Natural killer cell (primary cell): ENCODE results near the gene MYL12A. TPM values are rescaled to one million over a fixed set of nuclear protein-coding genes. Genes with fewer than 3 reads are reported as not detected.

Experiments used
- ATAC-seq, 3 donors: fragments of 150-1000 bp in 2 of 3; fragments of 200-7000 bp in 1 of 3; cut with Tn5 transposase; 1 replicate in 1 of 3; 2 replicates in 2 of 3; pipeline ENCODE4 v1.10.0; 2021; ENCODE audit warnings: mild to moderate bottlenecking in 2 of 3, moderate library complexity in 2 of 3
- DNase-seq, 2 donors: peaks; one replicate each; pipeline versions ENCODE4 v3.0.0 to v3.0.0-alpha.2; 2013 to 2021; ENCODE audit warnings: mixed read lengths in 1 of 2
- H3K27ac ChIP-seq: one replicate; pipeline ENCODE4 v1.5.1; 2013; ENCODE audit warnings: mild to moderate bottlenecking, low read length
- H3K27me3 ChIP-seq: one replicate; pipeline ENCODE4 v1.6.1; 2013; ENCODE audit warnings: low read length; ENCODE audit not compliant: control insufficient read depth, insufficient read depth
- H3K36me3 ChIP-seq: one replicate; pipeline ENCODE4 v1.6.1; 2013; ENCODE audit warnings: low read length; ENCODE audit not compliant: control insufficient read depth, insufficient read depth
- H3K4me1 ChIP-seq: one replicate; pipeline ENCODE4 v1.6.1; 2013; ENCODE audit warnings: low read length; ENCODE audit not compliant: control insufficient read depth, insufficient read depth
- H3K4me3 ChIP-seq: one replicate; pipeline ENCODE4 v1.5.1; 2013; ENCODE audit warnings: low read length
- H3K9me3 ChIP-seq: one replicate; pipeline ENCODE4 v1.6.1; 2013; ENCODE audit warnings: low read length; ENCODE audit not compliant: control insufficient read depth, insufficient read depth
- H3K27ac Mint-ChIP-seq, 2 donors: one replicate each; pipeline ENCODE4 v1.8.0; 2022; ENCODE audit warnings: mild to moderate bottlenecking in 2 of 2, mixed read lengths in 2 of 2, moderate library complexity in 1 of 2
- H3K27me3 Mint-ChIP-seq, 2 donors: one replicate each; pipeline ENCODE4 v1.8.0; 2022; ENCODE audit warnings: low read depth in 2 of 2, mixed read lengths in 2 of 2
- H3K36me3 Mint-ChIP-seq: one replicate; pipeline ENCODE4 v1.8.0; 2022; ENCODE audit warnings: mixed read lengths
- H3K4me1 Mint-ChIP-seq, 2 donors: one replicate each; pipeline ENCODE4 v1.8.0; 2022; ENCODE audit warnings: mixed read lengths in 2 of 2
- H3K4me3 Mint-ChIP-seq: one replicate; pipeline ENCODE4 v1.8.0; 2022; ENCODE audit warnings: mild to moderate bottlenecking, moderate library complexity, mixed read lengths
- H3K9me3 Mint-ChIP-seq, 2 donors: one replicate each; pipeline ENCODE4 v1.8.0; 2022; ENCODE audit warnings: mixed read lengths in 2 of 2
- CTCF ChIP-seq: fragments of 200-600 bp; IDR thresholded peaks from one replicate; pipeline ENCODE4 v1.8.0; 2022; ENCODE audit warnings: antibody characterized with exemption
- WGBS: methylation state at CpG from one replicate; pipeline ENCODE4 v1.1.7; 2013; ENCODE audit warnings: missing lambda C conversion rate; ENCODE audit not compliant: insufficient coverage; 5-methylcytosine and 5-hydroxymethylcytosine counted together
- intact Hi-C: fragments of 100-400 bp; cut with micrococcal nuclease; formaldehyde crosslinking; loops from one replicate; pipeline ENCODE4 v1.14.2; 2022
- total RNA-seq, 4 donors: library from RNA; stranded (reverse); fragments of 120-200 nt in 1 of 4; gene quantifications; one replicate each; pipeline versions ENCODE4 v1.2.3 to v1.2.4, GENCODE V29; 2013 to 2022

Gene MYL12A
- total RNA-seq, 3 donors from 2014 or later (not counting 1 experiment from before 2014, with no cell fraction given), result 532 to 652 (median 572) TPM

DNA sequence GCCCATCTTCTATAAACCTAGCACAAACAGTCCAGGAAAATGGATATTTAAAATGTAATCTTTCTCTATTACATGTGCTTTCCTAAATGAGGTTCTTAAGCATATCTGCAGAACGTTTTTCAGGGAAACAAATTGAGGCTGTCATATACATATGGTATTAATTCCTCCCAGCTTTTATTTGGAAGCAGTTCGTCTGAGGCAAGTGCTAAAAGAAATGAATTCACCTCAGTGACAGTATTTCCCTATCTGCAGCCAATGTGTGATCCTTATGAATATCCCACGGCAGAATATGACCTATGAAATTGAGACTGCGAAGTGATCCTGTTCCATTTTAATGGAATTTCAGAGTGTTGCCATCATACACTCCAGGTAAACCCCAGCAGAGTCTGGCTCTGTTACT is 34.9 kb upstream of the MYL12A start:
- Mint-ChIP-seq H3K9me3 (no peaks in the 10 kb centered on the region), H3K27ac (peak overlapping the region in 1 of 2 donors; percentile 27), H3K36me3 (no peaks in the 10 kb centered on the region), H3K27me3 (no peaks in the 10 kb centered on the region), H3K4me3 (no peak overlapping the region), H3K4me1 (peaks cover 6 to 20% of the 10 kb centered on the region in 2 donors)
- intact Hi-C loops, result no loop called here
- no peaks in the 10 kb centered on the region for H3K9me3 ChIP-seq
- ATAC-seq, result no peak
- H3K27me3 ChIP-seq, result no peaks in the 10 kb centered on the region
- H3K4me1 ChIP-seq, result no peaks in the 10 kb centered on the region
- no peak for TF ChIP-seq CTCF
- WGBS, result 77% methylated on average over 4 of the region's 4 CpGs
- H3K36me3 ChIP-seq, result no peaks in the 10 kb centered on the region
- H3K4me3 ChIP-seq, result no peak overlapping the region
- no peak overlapping the region for H3K27ac ChIP-seq
- DNase-seq, result no peak

- H3K27ac Mint-ChIP-seq, result peak overlapping the region; percentile 27 to 50
- no peaks in the 10 kb centered on the region for H3K27me3 Mint-ChIP-seq
- H3K4me3 Mint-ChIP-seq, result no peak overlapping the region
- 52% methylated on average over 3 of the region's 6 CpGs for WGBS
- no peak for TF ChIP-seq CTCF
- Histone ChIP-seq H3K4me1 (no peaks in the 10 kb centered on the region), H3K36me3 (no peaks in the 10 kb centered on the region), H3K27me3 (no peaks in the 10 kb centered on the region), H3K27ac (no peak overlapping the region), H3K4me3 (no peak overlapping the region), H3K9me3 (no peaks in the 10 kb centered on the region)
- H3K9me3 Mint-ChIP-seq, result no peaks in the 10 kb centered on the region
- ATAC-seq (peak; percentile 69 to 82 (median 75)), DNase-seq (peak in 1 of 2 donors; percentile 59)
- H3K4me1 Mint-ChIP-seq, result peaks cover 6 to 20% of the 10 kb centered on the region in 2 donors
- no peaks in the 10 kb centered on the region for H3K36me3 Mint-ChIP-seq
- intact Hi-C loops, result no loop called here
These were observed 34.1 kb upstream of the MYL12A start for GRCh38 chr18:3213300-3214059.

- Mint-ChIP-seq H3K4me3 (no peak overlapping the region), H3K4me1 (peaks cover 6 to 17% of the 10 kb centered on the region in 2 donors), H3K9me3 (no peaks in the 10 kb centered on the region), H3K27me3 (no peaks in the 10 kb centered on the region), H3K36me3 (no peaks in the 10 kb centered on the region), H3K27ac (no peak overlapping the region)
- H3K27me3 ChIP-seq, result no peaks in the 10 kb centered on the region
- TF ChIP-seq CTCF, result no peak
- DNase-seq (no peak), ATAC-seq (no peak)
- H3K4me1 ChIP-seq, result no peaks in the 10 kb centered on the region
- H3K4me3 ChIP-seq, result no peak overlapping the region
- no peak overlapping the region for H3K27ac ChIP-seq
- H3K36me3 ChIP-seq, result no peaks in the 10 kb centered on the region
- 97% methylated on average over 36 of the region's 36 CpGs for WGBS
- intact Hi-C loops, result no loop called here
- H3K9me3 ChIP-seq, result no peaks in the 10 kb centered on the region
These were observed 32.6 kb upstream of the MYL12A start for GRCh38 chr18:3214855-3215637.
